HG03175 (cell line): ENCODE results near the gene ZNF219.

Experiments used
- ATAC-seq: cut with Tn5 transposase; IDR thresholded peaks from one replicate; pipeline ENCODE4 v1.9.1; 2021; ENCODE audit warnings: mild to moderate bottlenecking, moderate library complexity; ENCODE audit not compliant: unreplicated experiment

Gene ZNF219

GRCh38 chr14:21102521-21103410 is 4.3 kb upstream of the ZNF219 start:
- no peak for ATAC-seq

- ATAC-seq = no peak
Measured at GRCh38 chr14:21101802-21102413, 3.5 kb upstream of the ZNF219 start.

- ATAC-seq = no peak
Measured at GRCh38 chr14:21100931-21101330, 2.5 kb upstream of the ZNF219 start, which contains the start of gene TMEM253. TSS of gene TMEM253 (plus strand) at chr14:21101066. CDS start at chr14:21101344, 278 bp downstream.

GRCh38 chr14:21099596-21099985 is 1.1 kb upstream of the ZNF219 start:
- ATAC-seq = no peak

- ATAC-seq = no peak
Measured at GRCh38 chr14:21098892-21099595, 589 bp upstream of the ZNF219 start.

GRCh38 chr14:21097636-21098075 is 799 bp downstream of the ZNF219 start:
- no peak for ATAC-seq

- no peak for ATAC-seq
Measured at GRCh38 chr14:21096978-21097635, 1.3 kb downstream of the ZNF219 start.

GRCh38 chr14:21096438-21096837 is 2.0 kb downstream of the ZNF219 start:
- no peak for ATAC-seq

GRCh38 chr14:21095430-21096205 is 2.8 kb downstream of the ZNF219 start:
- ATAC-seq = no peak

GRCh38 chr14:21093769-21094681 is 4.4 kb downstream of the ZNF219 start:
- no peak for ATAC-seq

- no peak for ATAC-seq
Measured at GRCh38 chr14:21093018-21093417, 5.4 kb downstream of the ZNF219 start.

GRCh38 chr14:21092273-21093011 is 6.0 kb downstream of the ZNF219 start:
- ATAC-seq = peak; percentile 82

GRCh38 chr14:21091821-21092272 is 6.6 kb downstream of the ZNF219 start:
- no peak for ATAC-seq

- no peak for ATAC-seq
Measured at GRCh38 chr14:21090940-21091663, 7.4 kb downstream of the ZNF219 start.

- ATAC-seq = no peak
Measured at GRCh38 chr14:21090194-21090939, 8.1 kb downstream of the ZNF219 start.

GRCh38 chr14:21089877-21090193 is 8.6 kb downstream of the ZNF219 start:
- no peak for ATAC-seq

- no peak for ATAC-seq
Measured at GRCh38 chr14:21089271-21089670, 9.2 kb downstream of the ZNF219 start.
